ENCODE measurements around the gene FKBP2.

FKBP2 gene

GRCh38 chr11:64283092-64283491 is 42.2 kb downstream of the FKBP2 start:
- TF ChIP-seq CTCF (IDR thresholded peaks at IDR 0.05; ENCODE audit: insufficient read depth, missing control alignments): no peak
- DNase-seq (ENCODE audit: insufficient read length, low spot score): no peak
- no peak for FAIRE-seq

GRCh38 chr11:64284048-64284961 is 43.4 kb downstream of the FKBP2 start, which contains the start of gene BAD:
TSS of gene BAD (minus strand) at chr11:64284665. CDS start at chr11:64284368, 297 bp downstream.
- FAIRE-seq (no peak), DNase-seq (ENCODE audit: insufficient read length, low spot score) (peak; percentile 96)
- TF ChIP-seq CTCF (IDR thresholded peaks at IDR 0.05; ENCODE audit: insufficient read depth, missing control alignments): no peak

GRCh38 chr11:64284962-64285884 is 44.3 kb downstream of the FKBP2 start, which contains the start of gene GPR137:
TSS of gene GPR137 (plus strand) at chr11:64285848. CDS start at chr11:64286525, 677 bp downstream.
- FAIRE-seq (no peak), DNase-seq (ENCODE audit: insufficient read length, low spot score) (peak; percentile 89)
- no peak for TF ChIP-seq CTCF (IDR thresholded peaks at IDR 0.05; ENCODE audit: insufficient read depth, missing control alignments)

GRCh38 chr11:64285885-64286800 is 45.2 kb downstream of the FKBP2 start:
- FAIRE-seq: no peak
- DNase-seq (ENCODE audit: insufficient read length, low spot score): no peak
- no peak for TF ChIP-seq CTCF (IDR thresholded peaks at IDR 0.05; ENCODE audit: insufficient read depth, missing control alignments)

GRCh38 chr11:64286801-64287159 is 45.9 kb downstream of the FKBP2 start:
- no peak for DNase-seq (ENCODE audit: insufficient read length, low spot score)
- no peak for TF ChIP-seq CTCF (IDR thresholded peaks at IDR 0.05; ENCODE audit: insufficient read depth, missing control alignments)
- FAIRE-seq: no peak

- DNase-seq (ENCODE audit: insufficient read length, low spot score): no peak
- FAIRE-seq: no peak
- no peak for TF ChIP-seq CTCF (IDR thresholded peaks at IDR 0.05; ENCODE audit: insufficient read depth, missing control alignments)
Measured at GRCh38 chr11:64287676-64288352, 46.9 kb downstream of the FKBP2 start.

All from D721Med (cell line).